Panc1 (cell line): ENCODE measurements around the gene R3HDM2.

Experiments
- TCF7L2 ChIP-seq: IDR thresholded peaks from 2 replicates; pipeline ENCODE4 v1.6.1; 2011; ENCODE audit warnings: mild to moderate bottlenecking, low read depth, low read length, inconsistent platforms
- TF ChIP-seq, protein P1 (sequence below): fragments of 450-650 bp; IDR thresholded peaks from 2 replicates; pipeline ENCODE4 v1.5.1; 2017; ENCODE audit warnings: mild to moderate bottlenecking
- TF ChIP-seq, protein P2 (sequence below), 2 experiments: IDR thresholded peaks; 2 replicates each; pipeline ENCODE4 v1.6.1; 2011 to 2012; ENCODE audit warnings: low read depth in 2 of 2, control low read depth in 1 of 2, low read length in 1 of 2, mild to moderate bottlenecking in 1 of 2, moderate library complexity in 1 of 2; ENCODE audit not compliant: insufficient read depth in 1 of 2

DNA sequence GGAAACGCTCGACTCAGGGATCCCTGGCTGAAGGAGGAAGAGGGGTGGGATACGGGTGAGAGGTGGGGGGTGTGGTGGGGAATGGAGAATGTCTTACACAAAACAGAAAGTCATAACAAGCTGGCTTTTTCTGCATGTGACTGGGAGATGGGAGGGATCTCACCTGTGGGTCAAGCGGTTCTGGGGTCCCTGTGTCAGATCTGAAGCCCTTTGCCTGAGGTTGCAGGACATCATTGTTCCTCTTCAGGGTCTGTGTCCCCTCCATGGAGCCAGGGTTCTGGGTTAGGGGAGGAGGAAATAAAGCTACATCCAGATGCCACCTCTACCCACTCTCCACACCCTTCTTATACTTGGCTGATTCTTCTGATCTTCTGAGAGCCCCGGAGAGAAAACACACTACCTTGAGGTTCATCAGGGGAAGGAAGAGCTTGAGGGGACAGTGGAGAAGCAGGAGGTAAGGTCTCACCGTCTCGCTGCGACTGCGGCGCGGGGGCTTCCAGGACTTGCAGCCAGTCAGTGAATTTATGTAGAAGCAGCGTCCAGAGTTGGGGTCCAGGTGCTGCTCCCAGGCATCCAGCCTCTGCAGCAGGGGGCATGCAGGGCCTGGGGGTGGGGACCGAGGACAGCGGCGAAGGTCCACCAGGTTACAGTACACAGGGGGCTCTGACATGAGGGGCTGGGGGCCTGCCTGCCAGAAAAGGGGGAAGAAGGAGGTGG lies 46.3 kb upstream of the R3HDM2 start:
- TF ChIP-seq, protein P1, sequence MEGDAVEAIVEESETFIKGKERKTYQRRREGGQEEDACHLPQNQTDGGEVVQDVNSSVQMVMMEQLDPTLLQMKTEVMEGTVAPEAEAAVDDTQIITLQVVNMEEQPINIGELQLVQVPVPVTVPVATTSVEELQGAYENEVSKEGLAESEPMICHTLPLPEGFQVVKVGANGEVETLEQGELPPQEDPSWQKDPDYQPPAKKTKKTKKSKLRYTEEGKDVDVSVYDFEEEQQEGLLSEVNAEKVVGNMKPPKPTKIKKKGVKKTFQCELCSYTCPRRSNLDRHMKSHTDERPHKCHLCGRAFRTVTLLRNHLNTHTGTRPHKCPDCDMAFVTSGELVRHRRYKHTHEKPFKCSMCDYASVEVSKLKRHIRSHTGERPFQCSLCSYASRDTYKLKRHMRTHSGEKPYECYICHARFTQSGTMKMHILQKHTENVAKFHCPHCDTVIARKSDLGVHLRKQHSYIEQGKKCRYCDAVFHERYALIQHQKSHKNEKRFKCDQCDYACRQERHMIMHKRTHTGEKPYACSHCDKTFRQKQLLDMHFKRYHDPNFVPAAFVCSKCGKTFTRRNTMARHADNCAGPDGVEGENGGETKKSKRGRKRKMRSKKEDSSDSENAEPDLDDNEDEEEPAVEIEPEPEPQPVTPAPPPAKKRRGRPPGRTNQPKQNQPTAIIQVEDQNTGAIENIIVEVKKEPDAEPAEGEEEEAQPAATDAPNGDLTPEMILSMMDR = no peak
- TF ChIP-seq, protein P2, sequence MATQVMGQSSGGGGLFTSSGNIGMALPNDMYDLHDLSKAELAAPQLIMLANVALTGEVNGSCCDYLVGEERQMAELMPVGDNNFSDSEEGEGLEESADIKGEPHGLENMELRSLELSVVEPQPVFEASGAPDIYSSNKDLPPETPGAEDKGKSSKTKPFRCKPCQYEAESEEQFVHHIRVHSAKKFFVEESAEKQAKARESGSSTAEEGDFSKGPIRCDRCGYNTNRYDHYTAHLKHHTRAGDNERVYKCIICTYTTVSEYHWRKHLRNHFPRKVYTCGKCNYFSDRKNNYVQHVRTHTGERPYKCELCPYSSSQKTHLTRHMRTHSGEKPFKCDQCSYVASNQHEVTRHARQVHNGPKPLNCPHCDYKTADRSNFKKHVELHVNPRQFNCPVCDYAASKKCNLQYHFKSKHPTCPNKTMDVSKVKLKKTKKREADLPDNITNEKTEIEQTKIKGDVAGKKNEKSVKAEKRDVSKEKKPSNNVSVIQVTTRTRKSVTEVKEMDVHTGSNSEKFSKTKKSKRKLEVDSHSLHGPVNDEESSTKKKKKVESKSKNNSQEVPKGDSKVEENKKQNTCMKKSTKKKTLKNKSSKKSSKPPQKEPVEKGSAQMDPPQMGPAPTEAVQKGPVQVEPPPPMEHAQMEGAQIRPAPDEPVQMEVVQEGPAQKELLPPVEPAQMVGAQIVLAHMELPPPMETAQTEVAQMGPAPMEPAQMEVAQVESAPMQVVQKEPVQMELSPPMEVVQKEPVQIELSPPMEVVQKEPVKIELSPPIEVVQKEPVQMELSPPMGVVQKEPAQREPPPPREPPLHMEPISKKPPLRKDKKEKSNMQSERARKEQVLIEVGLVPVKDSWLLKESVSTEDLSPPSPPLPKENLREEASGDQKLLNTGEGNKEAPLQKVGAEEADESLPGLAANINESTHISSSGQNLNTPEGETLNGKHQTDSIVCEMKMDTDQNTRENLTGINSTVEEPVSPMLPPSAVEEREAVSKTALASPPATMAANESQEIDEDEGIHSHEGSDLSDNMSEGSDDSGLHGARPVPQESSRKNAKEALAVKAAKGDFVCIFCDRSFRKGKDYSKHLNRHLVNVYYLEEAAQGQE (IDR thresholded peaks at IDR 0.05; ENCODE audit: insufficient read depth in 1 of 2, low read depth in 2 of 2, low read length in 1 of 2) = no peak
- no peak for TF ChIP-seq TCF7L2
